Panc1 (cell line): ENCODE data around the gene NLGN2. TPM values are rescaled to one million over a fixed set of nuclear protein-coding genes. Genes with fewer than 3 reads are reported as not detected.

Experiments
- ATAC-seq: fragments of 200-7000 bp; cut with Tn5 transposase; 2 replicates; pipeline ENCODE4 v1.9.1; 2020; ENCODE audit warnings: mild to moderate bottlenecking, moderate library complexity
- BruUV-seq: library from RNA; stranded (reverse); fragments of 400-500 nt; replicated peaks from 2 replicates; lab custom pipeline; 2021; lab: Mats Ljungman, UMichigan
- CTCF ChIA-PET: fragments of 300-600 bp; sonication (Branson Sonifier 250); formaldehyde crosslinking; loops from one replicate; lab custom pipeline; 2022; ENCODE audit warnings: antibody characterized with exemption; lab: Charles Lee
- POLR2A ChIA-PET: fragments of 300-600 bp; sonication (Branson Sonifier 250); formaldehyde crosslinking; loops from one replicate; lab custom pipeline; 2022; ENCODE audit warnings: antibody characterized with exemption; lab: Charles Lee
- DNase-seq: peaks from one replicate; pipeline ENCODE4 v3.0.0-alpha.2; 2010; ENCODE audit warnings: low read depth, low spot score
- H3K27ac ChIP-seq: 2 replicates; pipeline ENCODE4 v1.5.1; 2011; ENCODE audit warnings: mild to moderate bottlenecking, low read length, inconsistent platforms
- H3K27me3 ChIP-seq: fragments of 200-500 bp; sonication (Bioruptor generic); 2 replicates; pipeline ENCODE4 v1.6.0; 2014; ENCODE audit warnings: low read length, inconsistent platforms; ENCODE audit not compliant: control insufficient read depth, insufficient read depth
- H3K36me3 ChIP-seq: fragments of 200-500 bp; sonication (Bioruptor generic); 2 replicates; pipeline ENCODE4 v1.5.1; 2014; ENCODE audit warnings: inconsistent platforms, mild to moderate bottlenecking, low read length, moderate library complexity; ENCODE audit not compliant: control insufficient read depth, insufficient read depth
- H3K4me1 ChIP-seq: 2 replicates; pipeline ENCODE4 v1.5.1; 2011; ENCODE audit warnings: inconsistent platforms, mild to moderate bottlenecking, low read length, moderate library complexity; ENCODE audit not compliant: control insufficient read depth, insufficient read depth
- H3K4me3 ChIP-seq, 2 experiments: 2 replicates each; pipeline ENCODE4 v1.5.1; 2011 to 2012; ENCODE audit warnings: low read depth in 2 of 2, low read length in 2 of 2, mild to moderate bottlenecking in 2 of 2, inconsistent platforms in 1 of 2, moderate library complexity in 1 of 2
- H3K9me3 ChIP-seq: fragments of 200-500 bp; sonication (Bioruptor generic); 2 replicates; pipeline ENCODE4 v1.5.1; 2014; ENCODE audit warnings: low read depth, mild to moderate bottlenecking, inconsistent platforms, low read length, moderate library complexity; ENCODE audit not compliant: control insufficient read depth, insufficient read depth
- CTCF ChIP-seq: fragments of 450-650 bp; IDR thresholded peaks from 2 replicates; pipeline ENCODE4 v1.5.1; 2017; ENCODE audit warnings: mild to moderate bottlenecking
- POLR2AphosphoS5 ChIP-seq: IDR thresholded peaks from 2 replicates; pipeline ENCODE4 v1.6.1; 2012; ENCODE audit warnings: mild to moderate bottlenecking, low read depth, low read length, moderate library complexity
- REST ChIP-seq, 2 experiments: IDR thresholded peaks; 2 replicates each; pipeline ENCODE4 v1.6.1; 2011 to 2012; ENCODE audit warnings: low read depth in 2 of 2, control low read depth in 1 of 2, low read length in 1 of 2, mild to moderate bottlenecking in 1 of 2, moderate library complexity in 1 of 2; ENCODE audit not compliant: insufficient read depth in 1 of 2
- SIN3A ChIP-seq: IDR thresholded peaks from 2 replicates; pipeline ENCODE4 v1.6.1; 2012; ENCODE audit warnings: low read depth, mild to moderate bottlenecking, low read length, moderate library complexity, borderline replicate concordance; ENCODE audit not compliant: insufficient read depth
- TCF7L2 ChIP-seq: IDR thresholded peaks from 2 replicates; pipeline ENCODE4 v1.6.1; 2011; ENCODE audit warnings: mild to moderate bottlenecking, low read depth, low read length, inconsistent platforms
- in situ Hi-C: cut with HindIII; loops from 2 replicates; pipeline ENCODE4 v1.10.0; 2016; ENCODE audit warnings: low sequenced_read_pairs, low pct_unique_long_range_greater_than_20kb
- intact Hi-C: fragments of 100-400 bp; cut with micrococcal nuclease; formaldehyde crosslinking; loops from one replicate; pipeline ENCODE4 v1.10.0; 2022; ENCODE audit not compliant: unreplicated experiment
- total RNA-seq: library from RNA; stranded (reverse); gene quantifications from one replicate; pipeline ENCODE4 v1.2.1, GENCODE V29; 2021; ENCODE audit not compliant: unreplicated experiment

Gene NLGN2
- total RNA-seq, 1 experiment from 2014 or later: 33.6 TPM

- Histone ChIP-seq H3K36me3 (no peaks in the 10 kb centered on the region), H3K9me3 (no peaks in the 10 kb centered on the region), H3K27me3 (no peaks in the 10 kb centered on the region), H3K27ac (peak within 1 kb of the TSS; percentile 63), H3K4me3 (peak within 1 kb of the TSS; percentile 49 to 66), H3K4me1 (peaks cover 14% of the 10 kb centered on the region)
- ChIA-PET CTCF (interaction anchor here (0.5 to 1.1 kb wide), 2 partner anchors 14 to 115 kb away, joined by 3 read pairs; no protein-coding TSS in a partner anchor), POLR2A (interaction anchor here (0.6 to 0.7 kb wide), 2 partner anchors 8 to 132 kb away, joined by 3 to 9 read pairs; no protein-coding TSS in a partner anchor)
- no TSS peak for BruUV-seq
- DNase-seq (no peak), ATAC-seq (peak; percentile 91)
- intact Hi-C loops (no loop called here), in situ Hi-C loops (no loop called here)
- no peak; the same call in 1 of the 2 replicates for TF ChIP-seq CTCF
- TF ChIP-seq REST (IDR thresholded peaks at IDR 0.05; ENCODE audit: insufficient read depth in 1 of 2, low read depth in 2 of 2, low read length in 1 of 2): no peak
- no peak for TF ChIP-seq TCF7L2
- no peak for TF ChIP-seq POLR2AphosphoS5
- no peak for TF ChIP-seq SIN3A
These were observed 37.3 kb downstream of the NLGN2 start, which contains the start of gene CHRNB1 for GRCh38 chr17:7444682-7445618. TSS of gene CHRNB1 (plus strand) at chr17:7445061. CDS start at chr17:7445128, 67 bp downstream.

GRCh38 chr17:7445619-7445968, 37.9 kb downstream of the NLGN2 start:
- in situ Hi-C loops (no loop called here), intact Hi-C loops (no loop called here)
- ChIA-PET CTCF (interaction anchor here (0.5 to 1.1 kb wide), 2 partner anchors 15 to 114 kb away, joined by 3 read pairs; no protein-coding TSS in a partner anchor), POLR2A (interaction anchor here (0.5 to 0.6 kb wide), 2 partner anchors 9 to 131 kb away, joined by 4 to 9 read pairs; no protein-coding TSS in a partner anchor)
- no peaks in the 10 kb centered on the region for H3K9me3 ChIP-seq
- TF ChIP-seq POLR2AphosphoS5: no peak
- TF ChIP-seq SIN3A: no peak
- TF ChIP-seq CTCF: no peak
- no peak for TF ChIP-seq TCF7L2
- no peak for TF ChIP-seq REST (IDR thresholded peaks at IDR 0.05; ENCODE audit: insufficient read depth in 1 of 2, low read depth in 2 of 2, low read length in 1 of 2)
- BruUV-seq: no TSS peak
- peaks cover 12% of the 10 kb centered on the region for H3K4me1 ChIP-seq
- H3K27ac ChIP-seq: peak overlapping the region; percentile 63
- peak overlapping the region; percentile 49 to 66 for H3K4me3 ChIP-seq
- no peaks in the 10 kb centered on the region for H3K36me3 ChIP-seq
- DNase-seq (no peak), ATAC-seq (peak; percentile 89)
- H3K27me3 ChIP-seq: no peaks in the 10 kb centered on the region
